Measurements from ENCODE around the gene YRDC.

The YRDC gene

DNA sequence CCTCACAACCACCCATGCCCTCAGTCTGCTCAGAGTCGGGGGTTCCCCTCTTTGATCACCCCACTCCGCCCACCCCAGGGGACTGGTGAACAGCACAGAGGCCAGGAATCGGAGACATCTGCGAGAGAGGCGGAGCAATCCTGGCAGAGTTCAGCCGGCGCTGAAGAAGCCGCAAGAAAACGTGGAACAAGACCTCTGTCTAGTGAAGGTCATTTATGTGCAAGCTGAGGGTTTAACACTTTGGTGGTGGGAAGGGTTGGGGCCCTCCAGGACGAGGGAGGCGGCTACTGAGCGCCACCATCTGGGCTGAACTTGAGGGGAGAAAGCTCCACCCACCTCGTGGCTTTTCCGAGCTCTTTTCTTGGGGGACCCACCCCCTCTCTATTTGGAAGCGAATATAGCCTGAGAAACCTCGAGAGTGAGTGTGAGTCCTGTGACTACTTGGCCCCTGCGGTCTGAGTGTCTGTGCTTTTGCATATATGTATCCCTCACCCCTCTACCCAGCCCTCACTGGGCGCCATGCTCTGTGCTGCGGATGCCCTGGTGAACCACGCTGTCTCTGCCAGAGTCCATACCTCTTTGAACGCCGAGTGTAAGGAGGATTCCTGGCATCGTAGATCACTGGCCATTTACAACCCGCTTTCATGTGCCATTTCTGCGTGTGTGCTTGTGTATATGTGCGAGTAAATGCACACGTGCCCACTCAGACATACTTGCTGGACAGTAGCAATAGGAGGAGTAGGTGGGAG is 41.9 kb downstream of the YRDC start:
- DNase-seq = no peak

DNA sequence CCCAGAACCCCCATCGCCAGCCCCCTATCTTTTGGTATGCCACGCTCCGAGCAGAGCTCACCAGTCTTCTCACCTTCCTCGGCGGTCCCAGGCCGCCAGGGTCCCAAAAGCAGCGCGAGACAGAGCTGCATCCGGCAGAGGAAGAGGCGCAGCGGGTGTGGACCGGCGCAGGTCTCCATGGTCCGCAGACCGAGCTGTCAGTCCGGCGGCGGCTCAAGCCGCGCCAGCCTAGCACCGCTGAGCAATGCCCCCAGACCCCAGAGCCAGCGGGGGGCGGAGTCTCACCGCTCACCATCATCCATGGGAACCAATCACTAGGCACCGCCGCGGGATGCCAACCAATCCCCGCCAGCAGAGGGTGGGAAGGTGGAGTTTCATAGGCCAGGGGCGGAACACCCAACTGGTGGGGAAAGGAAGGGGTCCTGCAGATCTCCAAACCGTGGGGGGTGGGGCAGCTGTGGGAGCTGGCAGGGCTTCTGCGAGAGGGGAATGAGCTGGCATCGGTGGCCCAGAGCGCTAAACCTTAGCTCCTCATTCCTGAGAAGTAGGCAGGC is 43.0 kb downstream of the YRDC start, which contains the start of gene EPHA10:
Gene EPHA10, minus strand, starts transcription at position 233 of the 554 bp plus-strand sequence. Its CDS starts 54 bp downstream, at position 179.
- no peak for DNase-seq

DNA sequence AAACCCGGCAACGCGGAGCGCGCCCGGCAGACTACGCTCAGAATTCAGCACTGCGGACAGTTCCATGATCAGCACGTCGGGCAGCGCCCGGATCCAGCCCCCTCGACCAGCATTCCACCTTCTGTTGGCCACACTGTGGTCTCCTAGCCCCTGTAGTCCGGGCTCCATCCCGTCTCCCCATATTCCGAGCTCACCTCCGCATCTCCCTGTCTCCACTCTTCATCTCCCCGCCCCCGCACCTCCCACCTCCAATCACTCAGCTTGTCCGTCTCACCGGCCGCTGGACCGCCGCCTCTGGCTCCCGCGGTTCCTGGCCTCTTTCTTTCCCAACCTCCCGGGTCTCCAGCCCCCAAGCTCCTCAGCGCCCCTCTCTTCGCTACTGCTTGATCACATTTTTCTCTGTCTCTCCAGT is 43.6 kb downstream of the YRDC start:
- DNase-seq = no peak

DNA sequence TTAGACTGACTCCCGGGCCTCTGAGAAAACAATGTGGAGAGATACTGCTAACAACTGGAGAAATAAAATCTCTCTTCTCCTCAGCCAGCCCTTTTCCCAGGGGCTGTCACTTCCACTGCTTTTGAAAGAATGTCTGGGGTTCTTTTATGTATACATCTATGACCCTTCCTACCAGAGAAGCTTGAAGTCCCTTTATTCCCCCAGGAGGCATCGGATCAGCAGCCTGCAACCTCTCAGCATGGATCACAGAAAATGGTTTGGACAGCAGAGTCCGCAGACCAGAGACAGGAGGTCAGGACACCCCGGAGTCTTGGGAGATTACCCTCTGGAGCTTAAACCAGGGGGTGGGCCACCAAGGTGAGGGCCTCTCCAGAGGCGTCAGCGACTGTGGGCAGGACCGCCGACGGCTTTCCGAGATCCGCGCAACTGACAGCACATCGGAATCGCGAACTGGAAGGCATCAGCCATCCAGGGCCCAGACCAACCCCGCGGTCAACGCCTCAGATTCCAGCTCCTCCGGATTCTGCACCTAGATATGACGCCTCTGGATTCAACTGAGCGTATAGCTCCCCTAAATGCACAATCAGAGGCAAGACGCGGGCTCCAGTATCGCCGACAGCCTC is 44.1 kb downstream of the YRDC start:
- DNase-seq = no peak

DNA sequence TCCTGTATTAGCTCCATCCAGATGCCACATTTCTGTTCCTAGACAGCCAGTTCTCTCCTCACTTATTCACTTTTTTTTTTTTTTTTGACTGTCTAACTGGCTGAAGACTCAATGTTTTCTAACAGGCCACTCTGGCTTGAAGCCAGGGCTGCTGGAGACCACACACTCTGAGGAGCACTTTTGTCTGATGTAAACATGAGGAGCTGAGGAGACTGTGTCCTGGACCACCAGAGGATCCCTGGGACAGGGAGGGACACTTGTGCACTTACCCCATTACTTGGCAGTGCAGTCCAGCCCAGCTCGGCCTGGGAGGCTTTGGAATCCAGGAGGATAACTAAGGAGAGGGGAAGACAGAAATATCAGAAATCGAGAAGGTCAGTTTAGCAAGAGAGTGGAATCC is 45.5 kb downstream of the YRDC start:
- no peak for DNase-seq

DNA sequence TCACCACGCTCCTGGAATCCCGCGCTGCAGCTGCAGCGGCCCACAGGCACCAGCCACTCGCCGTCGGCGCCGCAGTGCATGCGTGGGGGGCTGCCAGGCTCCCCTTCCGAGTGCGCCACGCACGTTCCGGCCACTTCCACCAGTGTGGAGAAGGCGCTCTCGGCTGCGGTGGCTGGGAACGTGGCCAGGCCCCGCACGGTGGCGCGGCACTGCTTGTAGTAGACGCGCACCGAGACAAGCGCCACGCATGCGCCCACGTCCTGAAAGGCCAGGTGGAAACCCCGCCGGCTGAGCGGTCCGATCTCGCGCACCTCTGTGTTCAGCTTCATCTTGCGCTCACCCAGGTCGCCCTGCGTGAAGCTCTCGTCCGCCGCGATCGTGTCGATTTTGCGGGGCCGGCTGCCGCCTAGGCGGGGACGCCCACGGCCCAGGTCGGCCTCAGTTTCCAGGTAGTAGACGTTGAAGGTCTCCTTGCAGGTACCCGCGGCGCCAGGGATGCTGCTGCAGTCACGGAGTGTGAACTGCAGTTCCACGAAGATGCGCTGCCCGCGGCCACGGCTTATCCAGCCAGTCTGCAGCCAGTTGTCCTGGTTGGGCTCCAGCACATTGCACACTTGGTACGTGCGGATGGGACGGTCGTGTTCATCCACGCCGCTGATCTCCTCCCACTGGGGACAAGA is 46.5 kb downstream of the YRDC start:
- DNase-seq = no peak

DNA sequence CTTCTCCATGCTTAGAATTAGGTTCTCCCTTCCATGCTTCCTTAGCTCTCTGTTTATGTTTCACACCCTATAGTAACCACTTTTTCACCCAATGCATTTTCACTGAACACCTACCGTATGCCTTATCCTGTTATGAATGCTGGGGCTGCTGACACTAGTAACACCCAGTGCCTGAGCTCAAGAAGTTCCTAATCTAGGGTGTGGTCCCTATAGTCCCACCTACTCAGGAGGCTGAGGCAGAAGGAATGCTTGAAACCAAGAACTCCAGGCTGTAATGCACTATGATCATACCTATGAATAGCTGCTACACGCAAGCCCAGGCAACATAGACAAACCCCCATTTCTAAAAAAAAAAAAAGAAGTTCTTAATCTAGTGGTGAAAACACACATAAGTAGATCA is 48.6 kb downstream of the YRDC start:
- DNase-seq = no peak

DNA sequence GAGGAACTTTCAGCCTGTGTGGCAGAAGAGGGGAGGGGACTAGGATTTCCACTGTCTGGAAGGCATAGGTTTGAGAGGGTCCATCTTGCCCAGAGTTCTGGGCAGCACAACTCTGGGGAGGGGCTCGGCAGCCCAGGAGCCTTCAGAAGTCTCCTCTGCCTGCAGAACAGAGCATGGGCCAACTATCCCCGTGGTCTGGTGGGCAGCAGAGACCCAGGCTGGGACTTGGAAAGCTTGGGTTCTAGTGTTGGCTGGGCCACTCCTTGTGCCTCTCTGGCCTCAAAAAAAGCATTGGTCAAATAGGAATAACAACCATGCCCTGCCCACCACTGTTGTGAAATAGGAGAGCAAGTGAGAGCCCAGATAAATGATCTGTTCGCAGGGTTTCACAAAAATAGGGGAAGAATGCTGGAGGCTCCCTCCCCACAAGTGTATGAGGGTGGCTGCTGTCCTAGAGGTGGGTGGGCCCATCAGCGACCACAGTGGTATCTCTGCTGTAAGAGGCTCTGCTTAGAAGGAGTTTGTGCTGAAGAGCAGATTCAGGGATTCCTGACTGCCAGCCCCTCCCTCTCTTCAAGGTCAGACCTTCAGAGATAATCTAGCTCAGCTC is 52.0 kb downstream of the YRDC start:
- no peak for DNase-seq

DNA sequence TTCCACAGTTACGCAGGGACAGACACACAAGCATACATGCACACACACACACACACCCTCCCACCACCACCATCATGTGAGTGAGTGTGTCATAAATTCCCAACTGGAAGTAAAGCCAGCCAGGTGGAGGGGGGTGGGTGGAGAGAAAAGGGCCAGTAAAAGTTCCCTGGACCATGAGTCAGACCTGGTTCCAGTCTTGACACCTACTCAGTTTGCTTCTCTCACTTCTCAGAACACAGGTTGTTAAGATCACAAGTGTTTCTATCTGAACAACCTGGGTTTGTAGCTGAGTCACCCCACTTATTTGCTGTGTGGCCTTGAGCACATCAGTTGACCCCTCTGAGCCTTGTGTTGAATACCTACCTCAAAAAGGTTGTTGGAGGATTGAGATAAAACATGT is 52.7 kb downstream of the YRDC start:
- no peak for DNase-seq

DNA sequence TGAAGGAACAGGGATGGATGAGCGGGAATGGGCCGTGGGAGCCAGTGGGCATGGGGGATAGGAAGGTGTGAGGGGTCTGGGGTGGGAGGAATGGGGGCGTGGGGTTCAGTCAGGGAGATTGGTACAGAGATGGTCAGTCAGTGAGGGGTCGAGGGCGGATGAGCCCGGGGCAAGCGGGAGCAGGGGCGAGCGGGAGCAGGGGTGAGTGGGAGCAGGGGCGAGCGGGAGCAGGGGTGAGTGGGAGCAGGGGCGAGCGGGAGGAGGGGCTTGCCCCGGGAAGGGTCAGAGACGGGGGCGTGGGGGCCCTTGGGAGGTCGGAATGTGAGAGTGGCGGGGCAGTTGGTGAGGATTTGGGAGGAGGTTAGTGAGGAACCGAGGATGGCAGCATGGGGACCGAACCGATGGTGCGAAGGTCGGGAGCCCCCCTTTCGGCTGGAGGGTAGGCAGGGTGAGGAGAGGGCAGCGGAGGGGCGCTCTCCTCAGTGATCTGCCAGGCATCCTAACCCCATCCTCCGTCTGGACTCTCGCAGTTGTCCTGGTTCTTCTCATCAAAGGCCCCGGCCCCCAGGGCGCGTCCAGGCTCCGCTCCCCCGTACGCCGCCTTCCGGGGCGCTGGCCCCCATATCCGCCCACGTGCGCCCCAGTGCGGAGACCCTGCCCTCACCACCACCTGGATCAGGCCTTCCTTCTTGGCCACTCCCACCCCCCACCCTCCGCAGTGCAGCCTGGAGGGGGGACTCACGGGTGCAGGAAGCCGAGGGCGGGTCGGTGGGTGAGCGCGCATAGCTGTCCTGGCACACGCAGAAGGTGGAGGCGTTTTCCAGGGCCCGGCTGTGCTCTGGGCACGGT is 54.3 kb downstream of the YRDC start:
- no peak for DNase-seq
